ENCODE data around the gene CPT1B. TPM values are rescaled to one million over a fixed set of nuclear protein-coding genes. Genes with fewer than 3 reads are reported as not detected.

CPT1B gene
- polyA plus RNA-seq, 1 donor from 2014 or later = 72.4 TPM

GRCh38 chr22:50607659-50608020, 29.4 kb upstream of the CPT1B start:
- Histone ChIP-seq H3K36me3 (ENCODE audit: insufficient read depth, low read length) (peaks cover 5% of the 10 kb centered on the region), H3F3A (ENCODE audit: insufficient read depth, low read length, poor library complexity, severe bottlenecking) (no peaks in the 10 kb centered on the region), H3K27me3 (ENCODE audit: insufficient read depth, low read depth, low read length) (no peaks in the 10 kb centered on the region), H3K79me2 (replicated peaks; ENCODE audit: insufficient read depth, low read length) (no peaks in the 10 kb centered on the region), H3K9me2 (ENCODE audit: insufficient read depth, low read length) (no peaks in the 10 kb centered on the region), H3K4me3 (ENCODE audit: low read length) (no peak overlapping the region), H3K27ac (ENCODE audit: low read length) (no peak overlapping the region), H3K9ac (ENCODE audit: low read length) (no peak overlapping the region), H3K4me2 (ENCODE audit: low read length) (no peak overlapping the region), H4K20me1 (ENCODE audit: insufficient read depth) (no peaks in the 10 kb centered on the region), H3K9me3 (ENCODE audit: low read length) (no peaks in the 10 kb centered on the region), H2AFZ (ENCODE audit: low read depth, low read length) (no peak overlapping the region)
- TF ChIP-seq EP300 (conservative IDR thresholded peaks at IDR 0.05; ENCODE audit: poor library complexity, severe bottlenecking) (no peak), CTCF (IDR thresholded peaks at IDR 0.05; ENCODE audit: poor library complexity, severe bottlenecking) (no peak), REST (IDR thresholded peaks at IDR 0.05; ENCODE audit: borderline replicate concordance) (no peak), RAD21 (conservative IDR thresholded peaks at IDR 0.05) (no peak), POLR2AphosphoS5 (IDR thresholded peaks at IDR 0.05) (no peak), SMC3 (conservative IDR thresholded peaks at IDR 0.05; ENCODE audit: poor library complexity) (no peak), EZH2 (IDR thresholded peaks at IDR 0.05; ENCODE audit: borderline replicate concordance, insufficient read depth, low read length, poor library complexity, severe bottlenecking) (no peak), MXI1 (conservative IDR thresholded peaks at IDR 0.05; ENCODE audit: poor library complexity, severe bottlenecking) (no peak), TAF1 (IDR thresholded peaks at IDR 0.05; ENCODE audit: low read depth) (no peak)

GRCh38 chr22:50606946-50607658, 28.9 kb upstream of the CPT1B start:
- H3K4me2 ChIP-seq (ENCODE audit: low read length) = no peak overlapping the region
- H3K27me3 ChIP-seq (ENCODE audit: insufficient read depth, low read depth, low read length) = no peaks in the 10 kb centered on the region
- no peaks in the 10 kb centered on the region for H4K20me1 ChIP-seq (ENCODE audit: insufficient read depth)
- H3K4me3 ChIP-seq (ENCODE audit: low read length) = no peak overlapping the region
- H3F3A ChIP-seq (ENCODE audit: insufficient read depth, low read length, poor library complexity, severe bottlenecking) = no peaks in the 10 kb centered on the region
- H3K27ac ChIP-seq (ENCODE audit: low read length) = no peak overlapping the region
- no peak overlapping the region for H2AFZ ChIP-seq (ENCODE audit: low read depth, low read length)
- H3K9me2 ChIP-seq (ENCODE audit: insufficient read depth, low read length) = no peaks in the 10 kb centered on the region
- TF ChIP-seq EP300 (conservative IDR thresholded peaks at IDR 0.05; ENCODE audit: poor library complexity, severe bottlenecking) (no peak), SMC3 (conservative IDR thresholded peaks at IDR 0.05; ENCODE audit: poor library complexity) (no peak), REST (IDR thresholded peaks at IDR 0.05; ENCODE audit: borderline replicate concordance) (no peak), RAD21 (conservative IDR thresholded peaks at IDR 0.05) (no peak), TAF1 (IDR thresholded peaks at IDR 0.05; ENCODE audit: low read depth) (no peak), EZH2 (IDR thresholded peaks at IDR 0.05; ENCODE audit: borderline replicate concordance, insufficient read depth, low read length, poor library complexity, severe bottlenecking) (no peak), POLR2AphosphoS5 (IDR thresholded peaks at IDR 0.05) (no peak), MXI1 (conservative IDR thresholded peaks at IDR 0.05; ENCODE audit: poor library complexity, severe bottlenecking) (no peak), CTCF (IDR thresholded peaks at IDR 0.05; ENCODE audit: poor library complexity, severe bottlenecking) (no peak)
- H3K9me3 ChIP-seq (ENCODE audit: low read length) = no peaks in the 10 kb centered on the region
- peaks cover 5% of the 10 kb centered on the region for H3K36me3 ChIP-seq (ENCODE audit: insufficient read depth, low read length)
- H3K79me2 ChIP-seq (replicated peaks; ENCODE audit: insufficient read depth, low read length) = no peaks in the 10 kb centered on the region
- no peak overlapping the region for H3K9ac ChIP-seq (ENCODE audit: low read length)

All from neural cell (in vitro differentiated cells).